WTC11 (cell line): ENCODE results near the gene PTPRF. TPM values are rescaled to one million over a fixed set of nuclear protein-coding genes. Genes with fewer than 3 reads are reported as not detected.

Experiments used
- ATAC-seq: fragments of 200-7000 bp; cut with Tn5 transposase; 2 replicates; pipeline ENCODE4 v1.10.0; 2021; ENCODE audit warnings: mild to moderate bottlenecking, moderate library complexity
- CTCF ChIA-PET: fragments of 300-600 bp; sonication (Branson Sonifier 250); formaldehyde crosslinking; loops from one replicate; lab custom pipeline; 2021; ENCODE audit warnings: antibody characterized with exemption; lab: Charles Lee
- POLR2A ChIA-PET: fragments of 350-600 bp; sonication (Branson Sonifier 250); formaldehyde crosslinking; loops from one replicate; lab custom pipeline; 2021; ENCODE audit warnings: antibody characterized with exemption; lab: Charles Lee
- DNase-seq: peaks from one replicate; pipeline ENCODE4 v3.0.0; 2021; ENCODE audit warnings: low spot score
- H3K27ac Mint-ChIP-seq: 2 replicates; pipeline ENCODE4 v1.8.0; 2021; ENCODE audit warnings: mixed read lengths
- H3K27me3 Mint-ChIP-seq: 2 replicates; pipeline ENCODE4 v1.8.0; 2021; ENCODE audit warnings: low read depth, mild to moderate bottlenecking, moderate library complexity, mixed read lengths
- H3K36me3 Mint-ChIP-seq: 2 replicates; pipeline ENCODE4 v1.8.0; 2021; ENCODE audit warnings: mixed read lengths
- H3K4me1 Mint-ChIP-seq: 2 replicates; pipeline ENCODE4 v1.8.0; 2022; ENCODE audit warnings: mixed read lengths
- H3K4me3 Mint-ChIP-seq: 2 replicates; pipeline ENCODE4 v1.8.0; 2021; ENCODE audit warnings: mild to moderate bottlenecking, moderate library complexity, mixed read lengths
- H3K9me3 Mint-ChIP-seq: 2 replicates; pipeline ENCODE4 v1.8.0; 2021; ENCODE audit warnings: mixed read lengths
- ATF1 ChIP-seq: sonication (generic); formaldehyde crosslinking; IDR thresholded peaks from 2 replicates; pipeline ENCODE4 v1.8.1; 2023; ENCODE audit warnings: mild to moderate bottlenecking, moderate library complexity, missing genetic modification reagents
- CREM ChIP-seq: sonication (generic); formaldehyde crosslinking; IDR thresholded peaks from 2 replicates; pipeline ENCODE4 v1.8.1; 2022; ENCODE audit warnings: mild to moderate bottlenecking, missing genetic modification reagents, moderate library complexity
- ERG ChIP-seq: fragments of 250-450 bp; sonication (Bioruptor Pico); IDR thresholded peaks from 2 replicates; pipeline ENCODE4 v1.8.0; 2021; ENCODE audit warnings: mild to moderate bottlenecking
- FOXP1 ChIP-seq: sonication (generic); formaldehyde crosslinking; IDR thresholded peaks from 2 replicates; pipeline ENCODE4 v1.8.0; 2022; ENCODE audit warnings: missing genetic modification reagents, mild to moderate bottlenecking, moderate library complexity, borderline replicate concordance
- GTF2I ChIP-seq: fragments of 250-450 bp; sonication (Bioruptor Pico); conservative IDR thresholded peaks from 2 replicates; pipeline ENCODE4 v1.4.0; 2021; ENCODE audit warnings: mild to moderate bottlenecking
- KAT7 ChIP-seq: sonication (generic); formaldehyde crosslinking; IDR thresholded peaks from 2 replicates; pipeline ENCODE4 v1.8.1; 2023; ENCODE audit warnings: missing genetic modification reagents, mild to moderate bottlenecking, borderline replicate concordance
- NFATC4 ChIP-seq: fragments of 250-450 bp; sonication (Bioruptor Pico); IDR thresholded peaks from 2 replicates; pipeline ENCODE4 v1.9.0; 2021; ENCODE audit warnings: mild to moderate bottlenecking
- NFE2L1 ChIP-seq: sonication (generic); formaldehyde crosslinking; IDR thresholded peaks from 2 replicates; pipeline ENCODE4 v1.8.1; 2023; ENCODE audit warnings: missing genetic modification reagents
- OVOL2 ChIP-seq: fragments of 250-450 bp; sonication (Bioruptor Pico); IDR thresholded peaks from 2 replicates; pipeline ENCODE4 v1.9.0; 2021; ENCODE audit warnings: mild to moderate bottlenecking, borderline replicate concordance
- RORB ChIP-seq: fragments of 250-450 bp; sonication (Bioruptor Pico); IDR thresholded peaks from 2 replicates; pipeline ENCODE4 v1.9.0; 2021; ENCODE audit warnings: mild to moderate bottlenecking
- SOX15 ChIP-seq: fragments of 250-450 bp; sonication (Bioruptor Pico); IDR thresholded peaks from 2 replicates; pipeline ENCODE4 v1.9.0; 2021; ENCODE audit warnings: mild to moderate bottlenecking
- SP1 ChIP-seq: sonication (generic); formaldehyde crosslinking; conservative IDR thresholded peaks from 2 replicates; pipeline ENCODE4 v1.8.1; 2022; ENCODE audit warnings: missing genetic modification reagents
- TEAD1 ChIP-seq: sonication (generic); formaldehyde crosslinking; IDR thresholded peaks from 2 replicates; pipeline ENCODE4 v1.8.0; 2022; ENCODE audit warnings: mild to moderate bottlenecking, missing genetic modification reagents
- ZBTB21 ChIP-seq: sonication (generic); formaldehyde crosslinking; IDR thresholded peaks from 2 replicates; pipeline ENCODE4 v1.8.1; 2023; ENCODE audit warnings: mild to moderate bottlenecking, missing genetic modification reagents, borderline replicate concordance
- ZMAT4 ChIP-seq: fragments of 250-450 bp; sonication (Bioruptor Pico); IDR thresholded peaks from 2 replicates; pipeline ENCODE4 v1.9.0; 2021; ENCODE audit warnings: mild to moderate bottlenecking
- ZNF121 ChIP-seq: sonication (generic); formaldehyde crosslinking; IDR thresholded peaks from 2 replicates; pipeline ENCODE4 v1.8.0; 2023; ENCODE audit warnings: missing genetic modification reagents
- ZNF219 ChIP-seq: sonication (generic); formaldehyde crosslinking; IDR thresholded peaks from 2 replicates; pipeline ENCODE4 v1.8.0; 2023; ENCODE audit warnings: missing genetic modification reagents, mild to moderate bottlenecking, borderline replicate concordance
- total RNA-seq: library from RNA; stranded (reverse); gene quantifications from 3 replicates; pipeline ENCODE4 v1.2.3, GENCODE V29; 2021
- TF ChIP-seq, protein P1 (sequence below): sonication (generic); formaldehyde crosslinking; IDR thresholded peaks from 2 replicates; pipeline ENCODE4 v1.8.1; 2023; ENCODE audit warnings: mild to moderate bottlenecking, moderate library complexity, missing genetic modification reagents
- TF ChIP-seq, protein P2 (sequence below): sonication (generic); formaldehyde crosslinking; IDR thresholded peaks from 2 replicates; pipeline ENCODE4 v1.8.1; 2023; ENCODE audit warnings: mild to moderate bottlenecking, missing genetic modification reagents
- TF ChIP-seq, protein P3 (sequence below): sonication (generic); formaldehyde crosslinking; IDR thresholded peaks from 2 replicates; pipeline ENCODE4 v1.8.1; 2023; ENCODE audit warnings: mild to moderate bottlenecking, missing genetic modification reagents, moderate library complexity
- TF ChIP-seq, protein P4 (sequence below): fragments of 250-450 bp; sonication (Bioruptor Pico); IDR thresholded peaks from 2 replicates; pipeline ENCODE4 v1.9.0; 2021; ENCODE audit warnings: mild to moderate bottlenecking, borderline replicate concordance

Gene PTPRF
- total RNA-seq, 1 experiment from 2014 or later = 248 TPM

DNA sequence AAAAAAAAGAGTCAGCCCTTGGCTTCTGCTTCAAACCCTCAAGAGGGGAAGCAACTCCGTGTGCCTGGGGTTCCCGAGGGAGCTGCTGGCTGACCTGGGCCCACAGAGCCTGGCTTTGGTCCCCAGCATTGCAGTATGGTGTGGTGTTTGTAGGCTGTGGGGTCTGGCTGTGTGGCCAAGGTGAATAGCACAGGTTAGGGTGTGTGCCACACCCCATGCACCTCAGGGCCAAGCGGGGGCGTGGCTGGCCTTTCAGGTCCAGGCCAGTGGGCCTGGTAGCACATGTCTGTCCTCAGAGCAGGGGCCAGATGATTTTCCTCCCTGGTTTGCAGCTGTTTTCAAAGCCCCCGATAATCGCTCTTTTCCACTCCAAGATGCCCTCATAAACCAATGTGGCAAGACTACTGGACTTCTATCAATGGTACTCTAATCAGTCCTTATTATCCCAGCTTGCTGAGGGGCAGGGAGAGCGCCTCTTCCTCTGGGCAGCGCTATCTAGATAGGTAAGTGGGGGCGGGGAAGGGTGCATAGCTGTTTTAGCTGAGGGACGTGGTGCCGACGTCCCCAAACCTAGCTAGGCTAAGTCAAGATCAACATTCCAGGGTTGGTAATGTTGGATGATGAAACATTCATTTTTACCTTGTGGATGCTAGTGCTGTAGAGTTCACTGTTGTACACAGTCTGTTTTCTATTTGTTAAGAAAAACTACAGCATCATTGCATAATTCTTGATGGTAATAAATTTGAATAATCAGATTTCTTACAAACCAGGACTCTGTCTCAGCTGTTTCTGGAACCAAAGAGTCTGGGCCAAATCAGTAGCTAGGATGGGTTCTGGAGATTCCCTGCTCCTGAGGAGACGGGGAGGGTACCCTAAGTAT lies 92.5 kb downstream of the PTPRF start:
- CTCF ChIA-PET = no interaction called here
- Mint-ChIP-seq H3K9me3 (no peaks in the 10 kb centered on the region), H3K27me3 (no peaks in the 10 kb centered on the region), H3K27ac (no peak overlapping the region; the same call in 1 of the 2 replicates), H3K4me3 (no peak overlapping the region), H3K4me1 (no peaks in the 10 kb centered on the region), H3K36me3 (peaks cover 44% of the 10 kb centered on the region)
- no peak for DNase-seq
- TF ChIP-seq ZNF121 (no peak), SP1 (CRISPR knock-in tag) (no peak), RORB (CRISPR knock-in tag) (no peak), ZMAT4 (CRISPR knock-in tag) (no peak), GTF2I (no peak), ATF1 (CRISPR knock-in tag) (no peak), OVOL2 (no peak), KAT7 (CRISPR knock-in tag) (no peak), SOX15 (CRISPR knock-in tag) (no peak), FOXP1 (CRISPR knock-in tag) (no peak), NFATC4 (CRISPR knock-in tag) (no peak), ERG (no peak), TEAD1 (no peak)
- TF ChIP-seq, protein P1, sequence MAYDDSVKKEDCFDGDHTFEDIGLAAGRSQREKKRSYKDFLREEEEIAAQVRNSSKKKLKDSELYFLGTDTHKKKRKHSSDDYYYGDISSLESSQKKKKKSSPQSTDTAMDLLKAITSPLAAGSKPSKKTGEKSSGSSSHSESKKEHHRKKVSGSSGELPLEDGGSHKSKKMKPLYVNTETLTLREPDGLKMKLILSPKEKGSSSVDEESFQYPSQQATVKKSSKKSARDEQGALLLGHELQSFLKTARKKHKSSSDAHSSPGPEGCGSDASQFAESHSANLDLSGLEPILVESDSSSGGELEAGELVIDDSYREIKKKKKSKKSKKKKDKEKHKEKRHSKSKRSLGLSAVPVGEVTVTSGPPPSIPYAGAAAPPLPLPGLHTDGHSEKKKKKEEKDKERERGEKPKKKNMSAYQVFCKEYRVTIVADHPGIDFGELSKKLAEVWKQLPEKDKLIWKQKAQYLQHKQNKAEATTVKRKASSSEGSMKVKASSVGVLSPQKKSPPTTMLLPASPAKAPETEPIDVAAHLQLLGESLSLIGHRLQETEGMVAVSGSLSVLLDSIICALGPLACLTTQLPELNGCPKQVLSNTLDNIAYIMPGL = no peak
- ATAC-seq = no peak
- POLR2A ChIA-PET = no interaction called here

DNA sequence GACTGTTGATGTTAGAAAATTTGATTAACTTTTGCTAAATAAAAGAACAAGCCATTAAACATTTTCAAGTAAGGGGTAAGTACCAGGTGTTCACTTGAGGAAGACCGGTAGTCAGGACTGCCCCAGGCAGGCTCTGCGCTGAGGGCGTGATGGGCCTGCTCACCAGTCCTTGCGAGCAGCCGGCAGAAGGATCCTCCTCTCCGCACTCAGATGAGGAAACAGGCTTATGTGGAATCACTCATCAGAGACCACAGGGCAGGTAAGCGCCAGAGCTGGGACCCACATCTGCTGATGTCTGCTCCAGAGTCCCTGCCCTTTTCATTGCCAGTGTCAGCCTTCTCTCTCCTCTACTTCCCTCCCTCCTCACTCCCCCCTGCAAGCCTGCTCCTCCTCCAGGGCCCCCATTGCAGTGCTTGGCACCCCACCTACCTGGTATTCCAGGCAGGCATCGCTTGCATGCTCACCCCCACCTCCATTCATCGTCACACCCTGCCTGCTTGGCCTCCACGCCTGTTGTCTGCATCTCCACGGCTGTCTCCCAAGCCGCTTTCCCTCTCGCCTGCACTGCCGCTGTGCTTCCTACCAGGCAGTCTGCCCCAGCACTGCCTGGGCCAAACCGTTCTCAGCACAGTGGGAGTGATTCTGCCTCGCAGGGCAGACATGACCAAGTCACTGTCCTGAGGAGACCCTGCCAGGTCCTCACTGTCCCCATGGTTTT lies 94.5 kb downstream of the PTPRF start:
- ChIA-PET CTCF (interaction anchor here (1.4 kb wide), 1 partner anchor 310 kb away, joined by 3 read pairs; no protein-coding TSS in a partner anchor), POLR2A (no interaction called here)
- Mint-ChIP-seq H3K4me3 (no peak overlapping the region), H3K9me3 (peaks cover 3% of the 10 kb centered on the region; the same call in 1 of the 2 replicates), H3K27me3 (no peaks in the 10 kb centered on the region), H3K27ac (peak overlapping the region; percentile 95), H3K36me3 (peaks cover 29% of the 10 kb centered on the region), H3K4me1 (no peaks in the 10 kb centered on the region)
- no peak for ATAC-seq
- DNase-seq = no peak
- TF ChIP-seq ZNF219 (CRISPR knock-in tag) (no peak), NFE2L1 (CRISPR knock-in tag) (no peak), OVOL2 (no peak), ZBTB21 (CRISPR knock-in tag) (no peak), ERG (no peak), CREM (CRISPR knock-in tag) (no peak)
- TF ChIP-seq, protein P1 = no peak
- TF ChIP-seq, protein P2, sequence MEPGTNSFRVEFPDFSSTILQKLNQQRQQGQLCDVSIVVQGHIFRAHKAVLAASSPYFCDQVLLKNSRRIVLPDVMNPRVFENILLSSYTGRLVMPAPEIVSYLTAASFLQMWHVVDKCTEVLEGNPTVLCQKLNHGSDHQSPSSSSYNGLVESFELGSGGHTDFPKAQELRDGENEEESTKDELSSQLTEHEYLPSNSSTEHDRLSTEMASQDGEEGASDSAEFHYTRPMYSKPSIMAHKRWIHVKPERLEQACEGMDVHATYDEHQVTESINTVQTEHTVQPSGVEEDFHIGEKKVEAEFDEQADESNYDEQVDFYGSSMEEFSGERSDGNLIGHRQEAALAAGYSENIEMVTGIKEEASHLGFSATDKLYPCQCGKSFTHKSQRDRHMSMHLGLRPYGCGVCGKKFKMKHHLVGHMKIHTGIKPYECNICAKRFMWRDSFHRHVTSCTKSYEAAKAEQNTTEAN (CRISPR knock-in tag) = no peak
- TF ChIP-seq, protein P3, sequence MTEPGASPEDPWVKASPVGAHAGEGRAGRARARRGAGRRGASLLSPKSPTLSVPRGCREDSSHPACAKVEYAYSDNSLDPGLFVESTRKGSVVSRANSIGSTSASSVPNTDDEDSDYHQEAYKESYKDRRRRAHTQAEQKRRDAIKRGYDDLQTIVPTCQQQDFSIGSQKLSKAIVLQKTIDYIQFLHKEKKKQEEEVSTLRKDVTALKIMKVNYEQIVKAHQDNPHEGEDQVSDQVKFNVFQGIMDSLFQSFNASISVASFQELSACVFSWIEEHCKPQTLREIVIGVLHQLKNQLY (CRISPR knock-in tag) = no peak
- TF ChIP-seq, protein P4, sequence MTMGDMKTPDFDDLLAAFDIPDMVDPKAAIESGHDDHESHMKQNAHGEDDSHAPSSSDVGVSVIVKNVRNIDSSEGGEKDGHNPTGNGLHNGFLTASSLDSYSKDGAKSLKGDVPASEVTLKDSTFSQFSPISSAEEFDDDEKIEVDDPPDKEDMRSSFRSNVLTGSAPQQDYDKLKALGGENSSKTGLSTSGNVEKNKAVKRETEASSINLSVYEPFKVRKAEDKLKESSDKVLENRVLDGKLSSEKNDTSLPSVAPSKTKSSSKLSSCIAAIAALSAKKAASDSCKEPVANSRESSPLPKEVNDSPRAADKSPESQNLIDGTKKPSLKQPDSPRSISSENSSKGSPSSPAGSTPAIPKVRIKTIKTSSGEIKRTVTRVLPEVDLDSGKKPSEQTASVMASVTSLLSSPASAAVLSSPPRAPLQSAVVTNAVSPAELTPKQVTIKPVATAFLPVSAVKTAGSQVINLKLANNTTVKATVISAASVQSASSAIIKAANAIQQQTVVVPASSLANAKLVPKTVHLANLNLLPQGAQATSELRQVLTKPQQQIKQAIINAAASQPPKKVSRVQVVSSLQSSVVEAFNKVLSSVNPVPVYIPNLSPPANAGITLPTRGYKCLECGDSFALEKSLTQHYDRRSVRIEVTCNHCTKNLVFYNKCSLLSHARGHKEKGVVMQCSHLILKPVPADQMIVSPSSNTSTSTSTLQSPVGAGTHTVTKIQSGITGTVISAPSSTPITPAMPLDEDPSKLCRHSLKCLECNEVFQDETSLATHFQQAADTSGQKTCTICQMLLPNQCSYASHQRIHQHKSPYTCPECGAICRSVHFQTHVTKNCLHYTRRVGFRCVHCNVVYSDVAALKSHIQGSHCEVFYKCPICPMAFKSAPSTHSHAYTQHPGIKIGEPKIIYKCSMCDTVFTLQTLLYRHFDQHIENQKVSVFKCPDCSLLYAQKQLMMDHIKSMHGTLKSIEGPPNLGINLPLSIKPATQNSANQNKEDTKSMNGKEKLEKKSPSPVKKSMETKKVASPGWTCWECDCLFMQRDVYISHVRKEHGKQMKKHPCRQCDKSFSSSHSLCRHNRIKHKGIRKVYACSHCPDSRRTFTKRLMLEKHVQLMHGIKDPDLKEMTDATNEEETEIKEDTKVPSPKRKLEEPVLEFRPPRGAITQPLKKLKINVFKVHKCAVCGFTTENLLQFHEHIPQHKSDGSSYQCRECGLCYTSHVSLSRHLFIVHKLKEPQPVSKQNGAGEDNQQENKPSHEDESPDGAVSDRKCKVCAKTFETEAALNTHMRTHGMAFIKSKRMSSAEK = no peak
